HG03025 (cell line): Measurements from ENCODE around the gene GRM7.

Experiments used
- ATAC-seq: cut with Tn5 transposase; IDR thresholded peaks from one replicate; pipeline ENCODE4 v1.9.1; 2021; ENCODE audit warnings: mild to moderate bottlenecking, moderate library complexity; ENCODE audit not compliant: unreplicated experiment, low FRiP score

GRM7 gene

GRCh38 chr3:7546253-7546652, 685.3 kb downstream of the GRM7 start:
- no peak for ATAC-seq

- no peak for ATAC-seq
Measured at GRCh38 chr3:7547826-7548225, 686.9 kb downstream of the GRM7 start.

DNA sequence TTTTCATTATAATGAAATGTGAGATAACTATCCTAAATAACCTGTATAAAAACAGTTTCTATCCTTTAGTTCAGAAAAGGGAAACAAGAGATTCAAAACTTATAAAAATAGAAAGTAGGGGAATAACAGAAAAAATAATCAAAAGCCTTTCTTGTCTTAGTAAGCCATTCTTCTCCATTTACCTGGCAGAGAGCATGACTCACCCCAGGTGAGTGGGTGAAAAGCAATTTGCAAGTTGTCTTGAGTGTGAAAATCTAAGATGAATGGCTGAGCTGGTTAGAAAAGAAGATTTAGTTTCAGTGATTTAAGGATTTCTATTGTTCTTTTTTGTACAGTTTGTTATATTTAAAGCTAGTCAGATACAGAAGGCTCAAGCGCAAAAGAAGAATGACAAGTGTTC, 702.0 kb downstream of the GRM7 start:
- ATAC-seq: no peak

GRCh38 chr3:7565574-7565973, 704.7 kb downstream of the GRM7 start:
- ATAC-seq: no peak

GRCh38 chr3:7567160-7567559, 706.2 kb downstream of the GRM7 start:
- ATAC-seq: no peak

DNA sequence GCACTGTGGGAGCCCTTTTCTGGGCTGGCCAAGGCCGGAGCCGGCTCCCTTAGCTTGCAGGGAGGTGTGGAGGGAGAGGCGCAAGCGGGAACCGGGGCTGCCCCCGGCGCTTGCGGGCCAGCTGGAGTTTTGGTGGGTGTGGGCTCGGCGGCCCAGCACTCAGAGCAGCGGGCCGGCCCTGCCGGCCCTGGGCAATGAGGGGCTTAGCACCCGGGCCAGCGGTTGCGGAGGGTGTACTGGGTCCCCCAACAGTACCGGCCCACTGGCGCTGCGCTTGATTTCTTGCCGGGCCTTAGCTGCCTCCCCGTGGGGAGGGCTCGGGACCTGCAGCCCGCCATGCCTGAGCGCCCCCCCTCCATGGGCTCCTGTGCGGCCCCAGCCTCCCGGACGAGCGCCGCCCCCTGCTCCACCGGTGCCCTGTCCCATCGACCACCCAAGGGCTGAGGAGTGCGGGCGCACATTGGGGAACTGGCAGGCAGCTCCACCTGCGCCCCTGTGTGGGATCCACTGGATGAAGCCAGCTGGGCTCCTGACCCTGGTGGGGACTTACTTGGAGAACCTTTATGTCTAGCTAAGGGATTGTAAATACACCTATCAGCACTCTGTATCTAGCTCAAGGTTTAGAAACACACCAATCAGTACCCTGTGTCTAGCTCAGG, 707.7 kb downstream of the GRM7 start:
- ATAC-seq: no peak

DNA sequence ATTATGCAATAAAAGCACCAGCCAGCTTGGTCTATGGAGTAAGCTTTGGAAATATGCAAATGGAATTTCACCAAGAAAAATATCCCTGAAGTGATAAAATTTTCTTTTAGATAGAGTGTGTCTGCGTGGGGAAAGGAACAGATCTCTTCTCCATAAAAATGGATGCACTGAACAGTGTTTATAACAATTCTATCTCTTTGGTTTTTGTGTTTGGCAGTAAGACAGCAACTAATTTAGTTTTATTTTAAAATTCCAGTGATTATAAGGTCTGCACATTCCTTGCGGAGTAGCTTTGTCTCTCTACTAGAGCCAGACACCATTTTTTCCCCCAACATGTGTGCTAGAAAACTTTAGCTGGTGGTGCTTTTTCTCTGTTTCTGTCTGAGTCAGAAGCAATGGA, 712.4 kb downstream of the GRM7 start:
- no peak for ATAC-seq

DNA sequence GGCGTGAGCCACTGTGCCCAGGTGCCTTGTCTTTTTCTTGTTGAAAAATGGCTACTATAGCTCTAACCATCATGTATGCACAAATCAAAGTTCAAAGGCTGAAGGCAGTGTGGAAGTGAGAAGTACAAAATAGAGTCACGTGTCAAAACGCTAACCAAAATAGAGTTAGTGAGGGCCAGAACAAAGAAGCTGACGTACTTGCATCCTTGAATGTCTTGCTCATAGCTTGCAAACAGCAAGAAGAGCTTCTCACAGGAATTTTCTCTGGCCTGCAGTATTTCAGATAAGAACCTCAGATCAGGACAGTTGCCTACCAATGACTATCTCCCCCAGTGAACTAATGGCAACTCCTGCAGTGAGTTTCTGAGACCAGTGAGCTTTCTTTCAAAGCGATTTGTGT, 713.5 kb downstream of the GRM7 start:
- no peak for ATAC-seq

DNA sequence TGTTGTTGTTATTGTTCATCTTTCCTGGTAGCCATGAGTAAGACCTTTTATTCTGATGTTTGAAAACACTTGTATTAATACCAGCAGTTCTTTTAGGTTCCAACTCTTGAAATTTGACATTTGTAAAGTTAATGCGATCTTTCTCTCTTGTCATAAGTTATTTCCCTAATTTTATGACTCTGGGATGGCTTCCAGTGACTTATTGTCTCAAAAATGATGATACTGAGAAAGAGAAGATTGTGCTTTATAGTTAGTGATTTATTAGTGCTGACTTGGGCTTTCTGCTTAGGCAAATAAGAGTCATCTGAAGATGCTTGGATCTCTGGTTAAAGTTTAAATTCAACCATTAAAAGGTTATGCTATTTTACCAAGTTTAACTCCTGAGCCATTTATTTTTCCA, 715.2 kb downstream of the GRM7 start:
- no peak for ATAC-seq

- ATAC-seq: no peak
Measured at GRCh38 chr3:7576506-7576905, 715.6 kb downstream of the GRM7 start.

DNA sequence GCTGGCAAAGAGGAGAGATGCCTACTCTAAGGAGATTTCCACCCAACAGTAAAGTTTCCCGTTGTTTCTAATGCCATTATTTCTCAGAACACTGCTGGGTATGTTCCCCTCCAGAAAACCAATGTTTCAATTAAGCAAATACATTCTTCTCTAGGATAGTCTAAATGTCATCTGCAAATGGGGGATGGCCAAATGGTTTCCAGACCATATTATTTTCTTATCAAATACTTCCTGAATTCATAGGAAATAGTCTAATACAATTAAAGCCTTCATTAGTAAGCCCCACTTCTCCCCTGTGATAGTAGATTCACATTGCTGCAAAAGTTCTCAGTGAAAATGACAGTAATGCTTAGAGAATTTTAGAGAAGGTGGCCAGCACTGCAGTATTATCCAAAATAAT, 716.6 kb downstream of the GRM7 start:
- no peak for ATAC-seq

DNA sequence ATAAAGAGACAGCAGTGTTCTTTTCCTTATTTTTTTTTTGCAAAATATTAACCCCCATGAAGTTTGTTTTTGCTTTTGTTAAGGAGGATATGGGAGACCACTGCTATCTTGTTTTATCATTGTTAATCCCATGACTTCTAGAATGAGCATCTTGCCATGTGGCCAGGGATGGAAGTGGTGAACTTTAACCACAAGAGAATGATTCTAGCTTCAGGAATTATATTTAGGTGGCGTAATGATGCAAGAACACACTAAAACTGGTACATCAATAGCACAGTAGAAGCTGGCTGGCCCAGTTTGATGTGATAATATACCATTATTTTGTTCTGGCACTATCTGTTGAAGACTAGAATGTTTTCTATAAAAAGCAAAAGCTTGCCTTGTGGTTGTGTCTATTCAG, 720.9 kb downstream of the GRM7 start:
- no peak for ATAC-seq

DNA sequence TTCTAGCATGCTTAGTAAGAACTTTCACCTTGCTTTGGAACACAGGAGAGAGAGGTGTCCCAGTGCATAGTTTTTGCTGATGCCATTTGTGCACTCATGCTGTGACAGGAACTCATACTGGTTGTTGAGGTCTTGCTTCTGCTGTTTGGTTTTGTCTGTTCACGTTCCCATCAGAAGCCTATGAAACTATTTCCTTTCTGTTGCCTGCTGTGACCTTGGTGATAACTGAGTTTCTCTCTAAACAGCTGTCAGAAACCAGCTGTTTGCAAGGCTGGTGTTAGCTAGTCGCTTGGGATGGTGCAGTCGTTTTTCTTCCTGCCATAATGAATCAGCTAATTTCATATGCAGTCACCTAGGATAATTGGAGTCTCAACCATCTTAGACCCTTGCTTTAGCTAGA, 724.1 kb downstream of the GRM7 start:
- no peak for ATAC-seq

- ATAC-seq: no peak
Measured at GRCh38 chr3:7588236-7588635, 727.3 kb downstream of the GRM7 start.

DNA sequence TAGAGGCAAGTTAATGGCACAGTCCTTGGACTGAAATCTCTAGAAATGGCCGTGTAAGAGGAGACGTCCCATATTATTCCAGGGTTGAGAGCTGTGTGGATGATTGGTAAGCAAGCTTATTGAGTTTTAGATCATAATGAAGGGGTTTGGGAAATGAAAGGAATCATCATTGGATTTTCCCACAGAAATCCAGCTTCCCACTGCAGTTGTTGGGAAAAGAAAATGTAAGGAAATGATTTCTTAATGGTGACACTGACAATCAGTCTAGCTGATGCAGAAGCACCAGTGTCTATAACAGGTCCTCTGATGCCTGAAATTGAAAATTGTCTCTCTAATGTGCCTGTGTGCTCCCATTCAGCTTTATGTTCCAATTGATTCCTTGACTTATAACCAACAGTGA, 728.6 kb downstream of the GRM7 start:
- no peak for ATAC-seq

- ATAC-seq: no peak
Measured at GRCh38 chr3:7602297-7602696, 741.4 kb downstream of the GRM7 start.

- no peak for ATAC-seq
Measured at GRCh38 chr3:7607083-7607482, 746.2 kb downstream of the GRM7 start.

GRCh38 chr3:7607676-7608075, 746.8 kb downstream of the GRM7 start:
- ATAC-seq: no peak

GRCh38 chr3:7610634-7611033, 749.7 kb downstream of the GRM7 start:
- ATAC-seq: no peak

- no peak for ATAC-seq
Measured at GRCh38 chr3:7615043-7615442, 754.1 kb downstream of the GRM7 start.

- no peak for ATAC-seq
Measured at GRCh38 chr3:7618606-7619005, 757.7 kb downstream of the GRM7 start.

- ATAC-seq: no peak
Measured at GRCh38 chr3:7620401-7620800, 759.5 kb downstream of the GRM7 start.

- no peak for ATAC-seq
Measured at GRCh38 chr3:7621046-7621630, 760.2 kb downstream of the GRM7 start.
